GM18526 (cell line): ENCODE results near the gene ITGAE.

Experiments
- POLR2A ChIP-seq: IDR thresholded peaks from 3 replicates; pipeline ENCODE4 v1.6.1; 2011; ENCODE audit not compliant: insufficient read length; ENCODE audit errors: extremely low read depth

Gene ITGAE

DNA sequence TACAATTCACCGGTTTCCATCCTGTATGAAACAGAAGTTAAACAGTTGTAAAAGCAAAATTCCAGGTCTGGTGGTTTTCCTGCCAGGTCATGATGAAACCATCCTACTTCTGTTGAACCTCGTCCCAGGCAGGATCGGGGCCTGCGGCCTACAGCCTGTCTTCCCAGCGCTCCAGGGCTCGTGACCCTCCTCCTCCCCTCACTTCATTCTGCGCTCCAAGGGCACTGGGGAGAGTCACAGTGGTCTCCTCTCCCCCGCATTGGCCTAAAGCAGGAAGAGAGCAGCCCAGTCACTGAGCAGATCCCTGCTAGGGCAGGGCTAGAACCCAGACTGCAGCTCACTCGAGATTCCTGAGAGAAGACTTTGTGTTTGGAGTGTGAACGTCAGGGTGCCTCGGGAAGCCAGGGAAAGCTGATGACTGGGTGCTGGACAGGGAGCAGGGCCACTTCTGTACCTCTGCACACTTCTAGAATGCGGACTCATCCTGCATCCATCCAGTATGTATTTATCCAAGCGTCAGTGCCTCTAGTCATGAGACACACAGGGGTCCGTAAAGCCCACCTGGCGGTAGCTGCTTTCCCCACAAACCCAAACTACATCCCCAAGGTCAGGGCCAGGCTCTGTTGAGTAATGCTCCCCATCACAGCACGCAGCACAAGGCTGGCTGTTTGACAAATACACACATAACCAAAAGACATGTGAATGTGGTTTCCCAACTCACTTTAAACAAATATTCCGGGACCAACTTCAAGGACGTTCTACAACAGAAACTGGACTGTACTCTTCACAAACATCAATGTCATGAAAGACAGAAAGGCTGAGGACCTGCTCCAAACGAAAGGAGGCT is 1.7 kb upstream of the ITGAE start:
- no peak for TF ChIP-seq POLR2A

DNA sequence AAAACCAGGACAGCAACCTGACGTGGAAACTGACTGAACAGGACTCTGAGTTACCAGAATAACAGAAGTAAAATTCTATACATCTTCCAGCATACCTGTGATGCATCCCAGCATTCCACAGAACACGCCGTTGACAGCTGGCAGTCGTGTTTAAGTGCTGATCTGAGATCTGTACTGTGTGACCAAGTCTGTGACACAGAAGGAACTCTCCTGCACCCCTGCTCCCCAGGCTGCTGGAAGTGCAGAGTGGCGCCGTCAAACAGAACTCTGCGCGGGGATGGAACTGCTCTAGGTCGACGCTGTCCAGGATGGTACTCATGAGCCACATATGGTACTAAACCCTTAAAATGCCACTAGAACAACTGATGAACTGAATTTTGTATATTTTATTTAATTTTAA is 804 bp upstream of the ITGAE start:
- no peak for TF ChIP-seq POLR2A

- TF ChIP-seq POLR2A: no peak
Observed at GRCh38 chr17:3801347-3801746, 359 bp upstream of the ITGAE start.

- no peak for TF ChIP-seq POLR2A
Observed at GRCh38 chr17:3799181-3799945, 1.6 kb downstream of the ITGAE start.

DNA sequence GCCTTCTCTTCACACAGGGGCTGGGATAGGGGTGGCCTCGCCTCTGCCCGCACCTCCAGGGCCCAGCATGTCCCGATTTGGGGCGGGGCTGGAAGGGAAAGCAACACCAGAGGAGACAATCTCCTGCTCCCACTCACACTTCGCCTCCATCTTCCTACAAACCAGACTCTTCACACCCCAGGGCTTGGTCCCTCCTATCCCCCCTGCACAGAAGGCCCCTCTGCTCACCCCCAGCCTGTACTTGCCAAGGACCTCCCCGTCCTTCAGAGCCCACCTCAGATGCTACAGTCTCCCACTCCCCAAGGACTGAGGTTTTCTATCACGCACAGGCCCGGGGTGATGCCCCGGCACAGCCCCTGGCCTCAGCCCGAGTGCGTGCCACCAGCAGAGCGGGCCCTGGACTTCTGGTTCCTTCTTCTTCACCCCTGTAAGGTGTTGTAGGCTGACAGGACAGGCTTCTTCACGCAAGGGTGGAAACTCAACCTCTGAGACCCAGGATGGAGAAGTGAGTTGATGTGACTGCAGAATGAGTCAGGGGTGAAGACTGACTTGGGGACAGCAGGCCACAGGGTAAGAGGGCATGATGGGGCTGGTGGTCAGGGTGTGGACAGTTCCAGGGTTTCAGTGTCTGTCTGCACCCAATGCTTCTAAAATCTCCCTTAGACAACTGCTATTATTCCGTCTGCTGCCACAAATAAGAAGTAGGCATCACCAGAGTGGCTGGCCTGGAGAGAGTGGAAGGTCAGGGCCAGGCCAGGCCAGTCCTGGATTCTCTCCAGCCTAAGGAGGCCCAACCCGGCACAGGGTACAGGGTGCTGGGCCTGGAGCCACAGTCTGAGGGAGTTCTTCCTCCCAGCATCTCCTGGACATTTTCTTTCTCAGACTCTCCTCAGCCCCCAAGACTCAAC is 2.5 kb downstream of the ITGAE start:
- TF ChIP-seq POLR2A: no peak

DNA sequence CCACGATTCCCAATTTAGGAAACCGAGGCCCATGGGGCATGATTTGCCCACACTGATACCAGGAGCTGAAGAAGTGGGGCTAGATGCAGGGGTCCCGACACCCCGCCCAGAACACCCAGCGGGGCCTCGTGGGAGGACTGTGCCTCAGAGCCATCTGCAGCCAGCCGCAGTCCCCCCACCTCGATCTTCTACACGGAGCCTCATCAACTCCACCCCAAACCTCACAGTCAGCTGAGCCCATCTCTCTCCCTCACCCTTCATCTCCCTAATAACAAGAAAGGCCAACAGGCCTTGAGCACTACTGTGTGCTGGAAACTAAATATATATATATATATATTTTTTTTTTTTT is 4.2 kb downstream of the ITGAE start:
- TF ChIP-seq POLR2A: no peak

DNA sequence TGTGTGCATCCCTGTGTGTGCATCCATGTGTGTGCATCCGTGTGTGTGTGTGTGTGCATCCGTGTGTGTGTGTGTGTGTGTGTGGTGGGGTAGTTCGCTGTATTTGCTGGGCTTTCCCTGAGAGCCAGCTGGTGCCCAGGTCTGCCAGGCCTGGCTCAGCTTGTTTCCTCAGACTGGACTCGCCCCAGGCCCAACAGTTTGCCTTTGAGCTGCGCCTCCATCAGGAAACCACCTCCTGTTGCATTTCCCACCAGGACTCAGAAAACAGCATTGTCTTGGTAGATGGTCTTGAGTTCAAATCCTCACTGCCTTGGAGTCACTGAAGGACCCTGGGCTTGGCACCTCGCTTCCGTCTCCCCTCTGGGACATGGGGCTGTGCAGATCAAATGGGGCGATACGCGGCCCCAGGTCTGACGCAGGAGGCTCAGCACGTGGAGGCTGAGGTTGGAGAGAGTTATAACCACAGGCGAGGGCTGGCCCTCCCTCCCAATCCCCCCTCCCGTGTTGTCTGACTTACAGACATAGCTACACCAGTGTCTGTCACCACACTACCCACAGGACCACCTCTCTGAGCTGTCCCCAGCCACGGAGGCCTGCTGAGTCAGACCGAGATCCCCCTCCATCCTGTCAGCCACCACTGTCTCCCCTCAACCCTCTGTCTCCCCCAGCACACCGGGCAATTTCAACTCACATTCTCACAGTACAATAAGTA is 4.7 kb downstream of the ITGAE start:
- no peak for TF ChIP-seq POLR2A

- no peak for TF ChIP-seq POLR2A
Observed at GRCh38 chr17:3795390-3796102, 5.4 kb downstream of the ITGAE start.

DNA sequence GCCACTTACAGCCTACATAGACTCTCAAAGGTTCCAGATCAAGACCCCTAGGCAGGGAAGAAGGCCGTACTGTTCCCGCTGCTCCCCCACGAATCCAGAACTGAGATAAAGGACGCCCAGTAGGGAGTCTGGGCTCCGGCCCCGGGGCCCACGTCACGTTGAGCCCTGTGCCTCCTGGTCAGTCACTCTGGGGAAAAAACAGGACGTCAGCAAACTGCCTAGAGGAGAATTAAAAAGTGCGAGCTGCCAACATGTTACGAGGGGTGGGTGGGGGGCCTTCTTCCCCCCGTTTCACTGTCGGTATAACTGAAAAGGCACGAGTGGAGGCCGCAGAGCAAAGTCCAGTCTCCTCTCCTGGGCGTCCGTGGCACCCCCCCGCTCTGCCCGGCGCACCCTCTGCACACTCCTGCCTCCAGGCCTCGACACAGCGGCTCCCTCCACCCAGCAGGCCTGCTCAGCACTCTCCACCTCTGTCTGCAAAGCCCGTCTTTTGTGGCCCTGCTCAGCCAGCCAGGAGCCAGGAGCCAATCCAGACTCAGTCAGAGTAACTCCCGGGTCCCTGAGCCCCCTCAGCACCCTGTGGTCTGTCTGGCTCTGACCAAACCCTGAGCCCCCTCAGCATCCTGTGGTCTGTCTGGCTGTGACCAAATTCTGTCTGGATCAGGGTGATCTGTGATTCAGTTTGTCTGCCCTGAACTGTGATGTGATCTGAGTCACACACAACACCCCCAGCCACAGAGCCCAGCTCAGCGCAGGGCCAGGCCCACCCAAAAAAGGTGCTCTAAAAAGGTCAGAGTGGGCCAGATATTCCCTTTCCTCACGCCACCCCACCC is 6.2 kb downstream of the ITGAE start:
- TF ChIP-seq POLR2A: no peak

GRCh38 chr17:3792481-3792880 is 8.5 kb downstream of the ITGAE start:
- TF ChIP-seq POLR2A: no peak

- no peak for TF ChIP-seq POLR2A
Observed at GRCh38 chr17:3788200-3788599, 12.8 kb downstream of the ITGAE start.

GRCh38 chr17:3782751-3783150 is 18.2 kb downstream of the ITGAE start:
- TF ChIP-seq POLR2A: no peak

DNA sequence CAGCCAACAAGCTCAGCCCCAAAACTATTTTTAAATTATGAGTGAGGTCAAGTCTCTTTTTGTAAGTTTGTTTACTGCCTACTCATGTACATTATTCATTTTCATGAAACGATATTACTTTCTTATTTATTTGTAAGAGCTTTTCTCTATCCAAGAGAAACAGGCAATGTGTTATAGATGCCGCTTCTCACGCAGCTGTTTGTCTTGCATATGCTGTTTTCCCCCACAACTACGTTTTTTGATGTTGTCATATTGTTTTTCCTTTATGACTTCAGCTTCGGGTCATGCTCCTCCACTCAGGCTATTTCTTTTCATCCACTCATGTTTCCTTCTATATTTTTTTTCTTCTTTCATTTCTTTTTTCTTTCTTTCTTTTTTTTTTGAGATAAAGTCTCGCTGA is 20.0 kb downstream of the ITGAE start:
- TF ChIP-seq POLR2A: no peak
